Left lung (tissue), 10 donors: ENCODE measurements around the gene MRPL14. TPM values are rescaled to one million over a fixed set of nuclear protein-coding genes. Genes with fewer than 3 reads are reported as not detected.
"Not testable (repeated sequence)": the region's sequence is repeated elsewhere in the genome, so short reads cannot be mapped to it uniquely, and the experiment has no call there.

ENCODE experiments used
- ATAC-seq: fragments of 200-7000 bp; cut with Tn5 transposase; one replicate; pipeline ENCODE4 v1.9.1; 2020; ENCODE audit warnings: moderate library complexity
- DNase-seq, 4 donors: peaks; one replicate each; pipeline ENCODE4 v3.0.0-alpha.2; 2013 to 2020
- H3K27ac ChIP-seq, 2 donors: fragments of 200-600 bp; sonication (generic) in 1 of 2; one replicate each; pipeline versions ENCODE4 v1.5.0 to v1.8.0; 2020 to 2021
- H3K27me3 ChIP-seq, 2 donors: fragments of 200-600 bp; sonication (generic) in 1 of 2; one replicate each; pipeline versions ENCODE4 v1.5.0 to v1.8.0; 2020 to 2021
- H3K36me3 ChIP-seq, 2 donors: fragments of 200-600 bp; sonication (generic) in 1 of 2; one replicate each; pipeline versions ENCODE4 v1.5.0 to v1.8.0; 2020 to 2021
- H3K4me1 ChIP-seq, 2 donors: fragments of 200-600 bp; one replicate each; pipeline ENCODE4 v1.8.0; 2021
- H3K4me3 ChIP-seq, 2 donors: fragments of 200-600 bp; sonication (generic) in 1 of 2; one replicate each; pipeline versions ENCODE4 v1.5.0 to v1.8.0; 2020 to 2021; ENCODE audit warnings: mild to moderate bottlenecking in 1 of 2
- H3K9me3 ChIP-seq, 2 donors: fragments of 200-600 bp; sonication (generic) in 1 of 2; one replicate each; pipeline versions ENCODE4 v1.5.0 to v1.8.0; 2020 to 2021
- intact Hi-C, 2 donors: fragments of 100-400 bp; cut with DNase I; formaldehyde crosslinking; loops; one replicate each; pipeline versions ENCODE4 v1.11.2 to v1.14.2; 2022
- polyA plus RNA-seq, 6 donors: library from polyadenylated mRNA; unstranded; fragments of 120-200 nt; gene quantifications; one replicate each; pipeline ENCODE4 v1.2.1, GENCODE V29; 2013; ENCODE audit not compliant: insufficient read length in 6 of 6
- total RNA-seq, 2 donors: library from RNA; stranded (reverse); fragmentation: NEBNext Ultra II Directional; extraction: Animal tissue kit (Norgen Biotek cat#: 25700); gene quantifications; one replicate each; pipeline ENCODE4 v1.2.1, GENCODE V29; 2021
- TF ChIP-seq, protein P1 (sequence below), 2 donors: fragments of 200-600 bp; sonication (generic) in 1 of 2; IDR thresholded peaks; one replicate each; pipeline versions ENCODE4 v1.5.0 to v1.8.0; 2021; ENCODE audit warnings: antibody characterized with exemption in 2 of 2
- donor health status: DM: no; HTN: yes; CAD: no.
- donor health status: DM: no; HTN: no; CAD: no.

Gene MRPL14
- total and polyA plus RNA-seq, 8 donors = 29.8 to 100 (median 37.6) TPM

GRCh38 chr6:44145839-44146238, 18.6 kb upstream of the MRPL14 start:
- Histone ChIP-seq H3K4me1 (no peaks in the 10 kb centered on the region), H3K27me3 (no peaks in the 10 kb centered on the region), H3K9me3 (no peaks in the 10 kb centered on the region), H3K27ac (no peak overlapping the region), H3K4me3 (no peak overlapping the region), H3K36me3 (peaks cover 0 to 93% of the 10 kb centered on the region in 2 donors)
- ATAC-seq (no peak), DNase-seq (no peak)
- TF ChIP-seq, protein P1, sequence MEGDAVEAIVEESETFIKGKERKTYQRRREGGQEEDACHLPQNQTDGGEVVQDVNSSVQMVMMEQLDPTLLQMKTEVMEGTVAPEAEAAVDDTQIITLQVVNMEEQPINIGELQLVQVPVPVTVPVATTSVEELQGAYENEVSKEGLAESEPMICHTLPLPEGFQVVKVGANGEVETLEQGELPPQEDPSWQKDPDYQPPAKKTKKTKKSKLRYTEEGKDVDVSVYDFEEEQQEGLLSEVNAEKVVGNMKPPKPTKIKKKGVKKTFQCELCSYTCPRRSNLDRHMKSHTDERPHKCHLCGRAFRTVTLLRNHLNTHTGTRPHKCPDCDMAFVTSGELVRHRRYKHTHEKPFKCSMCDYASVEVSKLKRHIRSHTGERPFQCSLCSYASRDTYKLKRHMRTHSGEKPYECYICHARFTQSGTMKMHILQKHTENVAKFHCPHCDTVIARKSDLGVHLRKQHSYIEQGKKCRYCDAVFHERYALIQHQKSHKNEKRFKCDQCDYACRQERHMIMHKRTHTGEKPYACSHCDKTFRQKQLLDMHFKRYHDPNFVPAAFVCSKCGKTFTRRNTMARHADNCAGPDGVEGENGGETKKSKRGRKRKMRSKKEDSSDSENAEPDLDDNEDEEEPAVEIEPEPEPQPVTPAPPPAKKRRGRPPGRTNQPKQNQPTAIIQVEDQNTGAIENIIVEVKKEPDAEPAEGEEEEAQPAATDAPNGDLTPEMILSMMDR (IDR thresholded peaks at IDR 0.05) = no peak
- intact Hi-C loops = no loop called here

DNA sequence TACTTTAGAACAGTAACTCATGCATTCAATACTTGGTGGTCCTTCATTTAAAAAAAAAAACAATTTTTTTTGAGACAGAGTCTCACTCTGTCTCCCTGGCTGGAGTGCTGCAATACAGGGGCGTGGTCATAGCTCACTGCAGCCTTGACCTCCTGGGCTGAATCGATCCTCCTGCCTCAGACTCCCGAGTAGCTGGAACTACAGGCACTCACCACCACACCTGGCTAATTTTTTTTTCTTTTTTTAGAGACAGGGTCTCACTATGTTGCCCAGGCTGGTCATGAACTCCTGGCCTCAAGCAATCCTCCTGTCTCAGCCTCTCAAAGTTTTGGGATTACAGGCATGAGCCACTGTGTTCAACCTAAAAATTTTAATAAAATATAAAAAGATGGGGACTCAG, 17.3 kb upstream of the MRPL14 start:
- H3K27ac ChIP-seq, H3K4me3 ChIP-seq, H3K27me3 ChIP-seq, H3K4me1 ChIP-seq, H3K9me3 ChIP-seq, ATAC-seq, DNase-seq, intact Hi-C loops: not testable (repeated sequence)
- H3K36me3 ChIP-seq = peaks cover 0 to 96% of the 10 kb centered on the region in 2 donors

DNA sequence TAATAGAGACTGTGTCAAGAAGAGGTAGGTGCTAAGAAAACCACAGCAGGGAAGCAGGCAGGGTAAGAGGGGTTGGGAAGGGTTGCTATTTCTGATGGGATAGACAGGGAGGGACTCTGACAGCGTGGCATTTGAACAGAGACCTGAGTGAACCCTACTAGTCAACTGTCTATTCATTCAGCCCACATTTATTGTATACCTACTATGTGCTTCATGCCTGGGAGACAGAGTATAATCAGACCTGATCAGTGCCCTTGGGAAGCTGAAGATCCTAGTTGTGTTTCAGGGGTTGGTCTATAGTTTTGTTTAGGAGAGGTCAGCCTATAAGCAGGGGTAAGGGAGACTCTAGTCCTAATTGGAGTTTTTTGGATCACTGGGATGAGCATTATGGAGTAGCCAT, 16.5 kb upstream of the MRPL14 start:
- no peak for DNase-seq
- Histone ChIP-seq H3K4me1 (no peaks in the 10 kb centered on the region), H3K27me3 (no peaks in the 10 kb centered on the region), H3K27ac (no peak overlapping the region), H3K36me3 (peaks cover 0 to 95% of the 10 kb centered on the region in 2 donors), H3K9me3 (no peaks in the 10 kb centered on the region), H3K4me3 (no peak overlapping the region)
- TF ChIP-seq, protein P1 (IDR thresholded peaks at IDR 0.05) = no peak
- no peak for ATAC-seq
- intact Hi-C loops = no loop called here

GRCh38 chr6:44142835-44143234, 15.6 kb upstream of the MRPL14 start:
- DNase-seq (no peak), ATAC-seq (no peak)
- H3K9me3 ChIP-seq = no peaks in the 10 kb centered on the region
- peaks cover 0 to 95% of the 10 kb centered on the region in 2 donors for H3K36me3 ChIP-seq
- no peaks in the 10 kb centered on the region for H3K27me3 ChIP-seq
- intact Hi-C loops = no loop called here
- H3K27ac ChIP-seq = no peak overlapping the region
- no peaks in the 10 kb centered on the region for H3K4me1 ChIP-seq
- no peak overlapping the region for H3K4me3 ChIP-seq
- TF ChIP-seq, protein P1 (IDR thresholded peaks at IDR 0.05) = no peak

GRCh38 chr6:44139351-44139743, 12.1 kb upstream of the MRPL14 start:
- DNase-seq (peak in 1 of 4 donors; percentile 47), ATAC-seq (no peak)
- intact Hi-C loops = no loop called here
- H3K4me1 ChIP-seq = no peaks in the 10 kb centered on the region
- H3K4me3 ChIP-seq = no peak overlapping the region
- TF ChIP-seq, protein P1 (IDR thresholded peaks at IDR 0.05) = no peak
- H3K27me3 ChIP-seq = no peaks in the 10 kb centered on the region
- H3K9me3 ChIP-seq = no peaks in the 10 kb centered on the region
- no peak overlapping the region for H3K27ac ChIP-seq
- H3K36me3 ChIP-seq = peaks cover 0 to 98% of the 10 kb centered on the region in 2 donors

GRCh38 chr6:44138717-44139350, 11.6 kb upstream of the MRPL14 start:
- no peak for ATAC-seq
- peak in 1 of 4 donors; percentile 44 for DNase-seq
- Histone ChIP-seq H3K4me3 (no peak overlapping the region), H3K27ac (no peak overlapping the region), H3K4me1 (peaks cover 0 to 3% of the 10 kb centered on the region in 2 donors), H3K9me3 (no peaks in the 10 kb centered on the region), H3K36me3 (peaks cover 0 to 94% of the 10 kb centered on the region in 2 donors), H3K27me3 (no peaks in the 10 kb centered on the region)
- TF ChIP-seq, protein P1 (IDR thresholded peaks at IDR 0.05) = no peak
- intact Hi-C loops = no loop called here
